Measurements from ENCODE around the gene ADGRV1.
"Not testable (repeated sequence)": the region's sequence is repeated elsewhere in the genome, so short reads cannot be mapped to it uniquely, and the experiment has no call there.

ADGRV1 gene

DNA sequence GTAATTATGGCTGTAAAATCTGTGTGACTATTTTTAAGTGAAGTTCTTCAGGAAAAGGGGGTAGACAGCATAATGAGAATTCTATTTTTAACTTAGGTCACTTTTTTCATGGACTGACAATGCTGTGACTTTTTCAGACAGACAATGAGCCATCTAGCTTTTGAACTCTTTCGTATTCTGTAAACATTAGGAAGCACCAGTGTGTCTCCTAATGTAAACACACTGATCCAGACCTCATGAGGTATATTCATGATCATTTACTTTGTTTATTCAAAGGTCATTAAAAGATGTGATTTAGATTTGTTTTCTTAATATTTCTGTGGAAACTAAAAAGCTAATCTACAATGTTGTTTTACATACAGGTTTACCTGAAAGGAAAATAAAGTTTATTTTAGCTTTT lies 352.6 kb downstream of the ADGRV1 start:
- in situ Hi-C loops (cut with HindIII; ENCODE audit: low pct_unique_long_range_greater_than_20kb, low sequenced_read_pairs), result no loop called here
- no peak for DNase-seq (ENCODE audit: low read depth in 1 of 2, low spot score in 1 of 2)
- TF ChIP-seq JUND (IDR thresholded peaks at IDR 0.05; ENCODE audit: low read depth), result no peak

DNA sequence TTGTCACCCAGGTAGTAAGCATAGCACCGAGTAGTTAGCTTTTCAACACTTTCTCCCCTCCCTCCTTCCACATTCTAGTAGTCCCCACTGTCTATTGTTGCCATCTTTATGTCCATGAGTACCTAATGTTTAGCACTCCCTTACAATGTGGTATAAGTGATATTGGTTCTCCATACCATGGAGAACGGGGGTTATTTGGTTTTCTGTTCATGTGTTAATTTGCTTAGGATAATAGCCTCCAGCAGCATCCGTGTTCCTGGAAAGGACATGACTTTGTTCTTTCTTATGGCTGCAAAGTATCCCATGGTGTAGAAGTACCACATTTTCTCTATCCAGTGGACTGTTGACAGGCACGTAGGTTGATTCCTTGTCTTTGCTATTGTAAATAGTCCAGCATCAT lies 353.9 kb downstream of the ADGRV1 start:
- no peak for DNase-seq (ENCODE audit: low read depth in 1 of 2, low spot score in 1 of 2)
- no peak for TF ChIP-seq JUND (IDR thresholded peaks at IDR 0.05; ENCODE audit: low read depth)
- in situ Hi-C loops (cut with HindIII; ENCODE audit: low pct_unique_long_range_greater_than_20kb, low sequenced_read_pairs), result no loop called here

DNA sequence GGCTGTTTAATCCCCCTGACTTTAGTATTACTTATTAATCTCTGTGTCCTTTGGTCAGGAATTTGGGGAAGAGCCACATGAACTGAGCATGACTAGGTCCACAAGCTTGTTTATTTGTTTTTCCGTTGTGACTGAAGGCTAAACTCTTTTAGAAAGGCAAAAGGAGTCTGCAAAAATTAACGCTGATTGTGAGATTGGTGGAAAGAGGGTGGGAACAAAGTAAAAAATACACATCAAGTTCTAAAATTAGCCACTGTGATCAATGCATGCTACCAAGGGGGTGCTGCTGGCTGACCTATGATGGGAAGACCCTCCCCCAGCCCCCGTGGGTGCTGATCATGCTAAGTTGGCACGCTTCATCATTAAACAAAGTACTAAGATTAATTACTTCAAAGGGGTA lies 356.8 kb downstream of the ADGRV1 start:
- in situ Hi-C loops (cut with HindIII; ENCODE audit: low pct_unique_long_range_greater_than_20kb, low sequenced_read_pairs), result no loop called here
- TF ChIP-seq JUND (IDR thresholded peaks at IDR 0.05; ENCODE audit: low read depth), result no peak
- no peak for DNase-seq (ENCODE audit: low read depth in 1 of 2, low spot score in 1 of 2)

DNA sequence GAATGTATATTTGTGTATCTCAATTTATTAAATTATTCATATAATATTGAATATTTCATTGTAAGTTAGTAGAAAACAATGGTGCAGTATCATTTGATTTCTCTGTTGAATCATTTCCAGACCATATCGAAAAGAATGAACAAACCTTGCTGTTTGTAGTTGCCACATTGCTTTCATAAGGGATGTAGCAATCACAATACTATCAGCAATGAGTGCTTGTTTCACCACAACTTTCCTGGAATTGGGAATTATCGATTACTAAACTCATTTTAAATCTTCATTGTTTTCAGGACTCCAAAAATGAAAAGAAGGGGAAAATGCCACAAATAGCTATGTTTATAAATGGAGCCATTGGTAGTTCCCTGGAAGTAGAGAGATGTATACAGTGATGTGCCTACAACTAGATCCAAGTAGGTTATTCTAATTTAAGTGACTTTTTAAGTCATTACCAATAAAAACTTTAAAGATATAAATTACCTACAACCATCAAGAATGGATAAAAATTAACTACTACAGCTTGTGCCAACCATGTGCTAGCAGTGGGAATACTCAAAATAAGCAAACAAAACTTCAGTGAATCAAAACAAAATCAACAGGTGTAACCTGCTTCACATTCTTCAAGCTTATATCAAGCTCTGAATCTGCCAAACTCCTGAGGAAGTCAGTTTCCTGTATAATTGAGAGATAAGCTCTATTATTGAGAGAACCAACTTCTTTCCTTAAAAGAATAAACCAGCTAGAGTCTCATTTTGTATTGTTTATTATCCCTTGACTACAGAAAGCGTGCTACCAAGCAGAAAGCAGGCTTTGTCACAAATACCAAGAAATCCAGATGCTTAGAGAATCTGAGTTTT lies 358.6 kb downstream of the ADGRV1 start:
- peak in 1 of 2 experiments; percentile 58 for DNase-seq (ENCODE audit: low read depth in 1 of 2, low spot score in 1 of 2)
- in situ Hi-C loops (cut with HindIII; ENCODE audit: low pct_unique_long_range_greater_than_20kb, low sequenced_read_pairs), result no loop called here
- TF ChIP-seq JUND (IDR thresholded peaks at IDR 0.05; ENCODE audit: low read depth), result no peak

DNA sequence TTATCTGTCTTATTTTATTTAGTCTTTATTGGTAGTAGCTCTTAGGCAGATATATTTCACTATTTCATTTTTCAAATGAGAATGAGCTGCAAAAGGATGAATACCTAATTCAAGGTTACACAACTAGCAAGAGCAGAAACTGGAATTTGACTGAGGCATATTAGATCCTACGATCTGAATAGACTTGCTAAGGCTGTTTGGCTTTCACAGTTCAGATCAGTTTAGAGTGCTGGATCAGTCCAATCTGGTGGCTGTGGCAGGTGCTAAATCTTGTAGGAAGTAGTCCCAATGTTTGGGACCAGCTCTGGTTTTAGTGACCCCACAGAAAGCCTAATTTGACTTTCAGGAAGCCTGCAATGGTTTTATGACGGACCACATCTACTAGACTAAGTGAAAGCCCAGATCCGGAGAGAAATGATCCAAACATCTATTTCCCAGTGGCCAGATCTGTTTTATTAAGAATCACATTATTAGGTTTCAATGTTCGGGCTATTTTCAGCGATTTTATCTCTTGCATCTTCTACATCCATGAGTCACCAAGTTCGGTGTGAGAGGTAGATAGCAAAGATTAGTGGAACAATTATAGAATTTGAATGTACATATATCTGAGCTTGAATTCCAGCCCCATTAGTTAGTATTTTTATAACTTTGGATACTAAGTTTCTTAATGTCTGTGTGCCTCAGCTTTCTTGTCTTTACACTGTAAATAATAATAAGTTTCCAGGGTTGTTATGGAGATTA lies 359.5 kb downstream of the ADGRV1 start:
- in situ Hi-C loops (cut with HindIII; ENCODE audit: low pct_unique_long_range_greater_than_20kb, low sequenced_read_pairs), result no loop called here
- no peak for TF ChIP-seq JUND (IDR thresholded peaks at IDR 0.05; ENCODE audit: low read depth)
- DNase-seq (ENCODE audit: low read depth in 1 of 2, low spot score in 1 of 2), result no peak

DNA sequence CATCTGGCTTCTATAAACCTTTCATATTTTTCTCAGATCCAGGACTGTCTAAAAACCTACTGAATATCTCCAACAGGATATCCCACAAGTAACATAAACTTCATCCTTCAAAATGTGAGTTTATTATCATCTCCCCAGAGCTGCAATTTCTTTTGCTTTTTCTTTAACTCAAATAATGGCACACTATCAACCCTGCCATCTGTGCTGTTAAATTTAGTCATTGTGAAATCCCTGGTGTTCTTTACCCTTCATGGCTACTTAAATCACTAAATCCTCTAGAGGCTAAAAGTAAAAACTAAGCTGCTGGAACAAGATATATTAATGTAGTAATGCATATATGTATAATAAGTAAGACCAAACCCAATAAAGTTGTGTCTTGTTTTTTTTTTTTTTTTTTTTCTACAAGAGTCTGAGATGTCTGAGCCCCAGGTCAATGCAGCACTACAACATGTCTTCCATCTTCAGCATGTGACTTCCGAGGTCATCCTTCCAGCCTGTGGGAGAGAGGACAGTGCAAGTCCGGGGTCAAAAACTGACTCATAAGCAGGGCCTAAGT lies 362.9 kb downstream of the ADGRV1 start:
- in situ Hi-C loops (cut with HindIII; ENCODE audit: low pct_unique_long_range_greater_than_20kb, low sequenced_read_pairs), result no loop called here
- DNase-seq (ENCODE audit: low read depth in 1 of 2, low spot score in 1 of 2), result no peak
- no peak for TF ChIP-seq JUND (IDR thresholded peaks at IDR 0.05; ENCODE audit: low read depth)

DNA sequence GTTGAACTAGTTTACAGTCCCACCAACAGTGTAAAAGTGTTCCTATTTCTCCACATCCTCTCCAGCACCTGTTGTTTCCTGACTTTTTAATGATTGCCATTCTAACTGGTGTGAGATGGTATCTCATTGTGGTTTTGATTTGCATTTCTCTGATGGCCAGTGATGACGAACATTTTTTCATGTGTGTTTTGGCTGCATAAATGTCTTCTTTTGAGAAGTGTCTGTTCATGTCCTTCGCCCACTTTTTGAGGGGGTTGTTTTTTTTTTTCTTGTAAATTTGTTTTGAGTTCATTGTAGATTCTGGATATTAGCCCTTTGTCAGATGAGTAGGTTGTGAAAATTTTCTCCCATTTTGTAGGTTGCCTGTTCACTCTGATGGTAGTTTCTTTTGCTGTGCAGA lies 365.6 kb downstream of the ADGRV1 start:
- DNase-seq (ENCODE audit: low read depth in 1 of 2, low spot score in 1 of 2); in situ Hi-C loops (cut with HindIII; ENCODE audit: low pct_unique_long_range_greater_than_20kb, low sequenced_read_pairs): not testable (repeated sequence)

DNA sequence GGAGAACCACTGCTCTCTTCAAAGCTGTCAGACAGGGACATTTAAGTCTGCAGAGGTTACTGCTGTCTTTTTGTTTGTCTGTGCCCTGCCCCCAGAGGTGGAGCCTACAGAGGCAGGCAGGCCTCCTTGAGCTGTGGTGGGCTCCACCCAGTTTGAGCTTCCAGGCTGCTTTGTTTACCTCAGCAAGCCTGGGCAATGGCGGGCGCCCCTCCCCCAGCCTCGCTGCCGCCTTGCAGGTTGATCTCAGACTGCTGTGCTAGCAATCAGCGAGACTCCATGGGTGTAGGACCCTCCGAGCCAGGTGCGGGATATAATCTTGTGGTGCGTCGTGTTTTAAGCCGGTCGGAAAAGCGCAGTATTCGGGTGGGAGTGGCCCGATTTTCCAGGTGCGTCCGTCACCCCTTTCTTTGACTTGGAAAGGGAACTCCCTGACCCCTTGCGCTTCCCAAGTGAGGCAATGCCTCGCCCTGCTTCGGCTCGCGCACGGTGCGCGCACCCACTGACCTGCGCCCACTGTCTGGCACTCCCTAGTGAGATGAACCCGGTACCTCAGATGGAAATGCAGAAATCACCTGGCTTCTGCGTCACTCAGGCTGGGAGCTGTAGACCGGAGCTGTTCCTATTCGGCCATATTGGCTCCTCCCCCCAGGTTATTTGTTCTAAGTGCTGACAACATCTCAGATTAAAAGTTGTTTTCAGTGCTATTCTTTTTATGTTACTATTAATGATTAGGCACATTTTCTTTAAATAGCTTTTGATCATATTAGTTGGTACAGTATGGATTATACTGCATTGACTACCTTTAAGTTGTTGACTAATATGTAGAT lies 370.6 kb downstream of the ADGRV1 start:
- peak in 1 of 2 experiments; percentile 27 for DNase-seq (ENCODE audit: low read depth in 1 of 2, low spot score in 1 of 2)
- in situ Hi-C loops (cut with HindIII; ENCODE audit: low pct_unique_long_range_greater_than_20kb, low sequenced_read_pairs), result not testable (repeated sequence)

DNA sequence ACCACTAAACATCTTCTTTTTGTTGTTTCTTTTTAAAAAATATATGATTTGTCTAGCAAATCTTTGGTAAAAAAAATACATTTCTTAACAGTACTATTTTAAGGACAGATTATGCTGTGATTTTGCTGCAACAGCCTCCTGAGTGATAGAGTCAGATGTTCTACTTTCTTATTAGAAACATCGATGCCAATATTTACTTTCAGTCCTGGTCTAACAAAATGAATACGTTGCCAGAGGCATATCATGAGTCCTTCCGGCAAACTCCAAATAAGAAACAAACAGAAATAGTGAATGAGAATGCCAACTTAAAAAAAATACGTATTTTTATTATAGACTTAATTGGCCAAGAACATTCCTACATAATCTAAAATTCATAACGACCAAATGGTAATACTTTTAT lies 371.5 kb downstream of the ADGRV1 start:
- in situ Hi-C loops (cut with HindIII; ENCODE audit: low pct_unique_long_range_greater_than_20kb, low sequenced_read_pairs), result no loop called here
- no peak for DNase-seq (ENCODE audit: low read depth in 1 of 2, low spot score in 1 of 2)
- TF ChIP-seq JUND (IDR thresholded peaks at IDR 0.05; ENCODE audit: low read depth), result no peak

DNA sequence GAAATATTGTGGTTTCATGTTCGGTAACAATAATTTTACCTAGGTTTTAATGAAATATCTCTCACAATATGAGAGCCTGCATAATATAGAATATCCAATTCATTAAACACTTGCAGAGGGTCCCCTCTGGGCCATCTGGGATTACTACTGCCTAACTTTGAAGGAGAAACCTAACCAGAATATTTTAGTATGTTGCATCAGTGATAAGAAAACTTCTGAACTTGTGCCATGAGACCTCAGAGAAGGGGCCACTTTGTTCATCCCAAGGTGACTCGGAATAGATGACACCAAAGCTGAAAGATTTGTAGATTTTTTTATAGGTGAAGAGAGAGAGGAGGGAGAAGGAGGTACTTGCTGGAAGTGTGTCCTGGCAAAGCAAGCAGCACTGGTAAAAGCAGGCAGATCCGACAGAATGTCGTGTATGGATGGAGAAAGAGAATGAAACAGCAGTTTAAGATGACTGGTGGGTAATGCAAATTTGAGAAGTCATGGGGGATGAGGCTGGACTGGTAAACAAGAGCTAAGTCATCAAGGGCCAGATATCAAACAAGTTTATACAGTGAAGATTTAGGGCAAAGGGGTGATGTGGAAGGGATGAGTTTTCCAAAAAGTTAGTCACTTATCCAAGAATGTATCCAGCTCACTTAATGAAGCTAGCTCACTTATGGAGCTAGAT lies 372.3 kb downstream of the ADGRV1 start:
- no peak for TF ChIP-seq JUND (IDR thresholded peaks at IDR 0.05; ENCODE audit: low read depth)
- no peak for DNase-seq (ENCODE audit: low read depth in 1 of 2, low spot score in 1 of 2)

DNA sequence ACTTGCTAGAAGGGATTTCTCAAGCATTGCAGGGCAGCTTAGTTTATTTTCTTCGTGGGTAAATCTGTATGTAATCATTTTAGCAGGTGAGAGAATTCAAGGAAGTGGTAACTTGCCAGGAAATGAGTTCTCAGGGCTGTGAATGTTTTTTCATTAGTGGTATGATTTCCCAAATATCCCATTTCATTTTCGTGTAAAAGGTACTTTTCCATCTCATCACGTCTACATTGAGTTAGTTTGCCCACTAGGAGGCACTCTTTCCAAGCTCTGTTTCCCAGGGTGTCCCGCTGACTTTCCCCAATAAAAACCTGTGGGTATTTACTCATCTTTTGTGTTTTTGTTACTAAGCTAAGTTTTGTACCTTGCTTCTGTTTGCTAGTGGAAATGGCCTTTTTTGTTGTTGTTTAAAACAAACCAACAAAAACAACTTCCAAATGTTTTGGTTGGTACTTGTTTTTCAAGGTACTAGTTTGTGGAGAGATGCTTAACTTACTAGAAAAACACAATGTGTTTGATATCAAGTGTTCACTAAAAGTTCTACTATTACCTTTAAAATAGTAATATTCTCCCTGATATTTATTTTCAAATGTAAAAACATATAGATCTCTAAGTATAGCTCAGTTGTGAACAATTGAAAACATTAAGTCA lies 373.6 kb downstream of the ADGRV1 start:
- no peak for TF ChIP-seq JUND (IDR thresholded peaks at IDR 0.05; ENCODE audit: low read depth)
- in situ Hi-C loops (cut with HindIII; ENCODE audit: low pct_unique_long_range_greater_than_20kb, low sequenced_read_pairs), result no loop called here
- DNase-seq (ENCODE audit: low read depth in 1 of 2, low spot score in 1 of 2), result peak; percentile 32 to 60

More for the DNA sequence above, 372.3 kb downstream of the ADGRV1 start:
- in situ Hi-C loops (cut with HindIII; ENCODE audit: low pct_unique_long_range_greater_than_20kb, low sequenced_read_pairs), result no loop called here
